ENCODE measurements around the gene TMEM184A.

TMEM184A gene

DNA sequence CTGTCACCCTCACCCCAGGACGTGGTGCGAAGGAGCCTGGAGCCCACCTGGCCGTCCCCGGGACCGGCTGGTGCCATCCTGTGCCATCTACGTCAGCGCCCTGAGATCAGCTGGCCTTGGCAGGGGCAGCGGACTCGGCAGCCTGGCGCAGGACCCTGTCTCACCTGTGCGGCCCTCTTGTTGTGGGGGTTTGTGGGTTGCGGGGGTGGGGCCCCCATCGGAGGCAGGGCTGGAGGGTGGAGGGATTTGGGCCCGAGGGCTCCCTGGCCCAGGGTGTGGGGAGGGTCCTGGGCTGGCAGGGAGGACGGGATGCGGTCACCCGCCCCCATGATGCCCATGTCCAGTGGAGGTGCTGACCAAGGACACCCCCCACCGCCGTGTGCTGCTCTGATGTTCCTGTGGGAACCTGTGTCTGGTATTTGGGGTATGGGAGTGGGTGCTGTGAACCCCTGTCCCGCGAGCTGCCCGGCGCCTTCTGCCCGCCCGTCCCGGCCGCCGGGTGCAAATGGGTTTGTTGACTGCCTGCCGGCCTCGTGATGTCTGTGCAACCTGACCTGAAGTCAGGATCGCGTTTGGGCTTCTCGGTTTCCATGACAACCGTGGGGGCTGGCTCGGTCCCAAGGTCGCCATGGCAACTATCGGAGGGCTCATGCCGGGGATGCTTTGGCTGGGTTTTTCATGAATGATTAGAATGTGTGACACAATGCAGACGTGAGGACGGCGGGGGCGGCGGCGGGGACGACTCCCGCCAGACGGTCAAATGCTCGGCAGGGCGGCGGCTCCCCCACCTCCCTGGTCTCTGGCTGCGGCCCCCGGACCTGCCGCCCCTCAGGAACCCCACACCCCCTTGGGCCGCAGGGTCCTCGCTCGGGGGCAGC is 18.2 kb downstream of the TMEM184A start:
- peak; percentile 51 for DNase-seq

DNA sequence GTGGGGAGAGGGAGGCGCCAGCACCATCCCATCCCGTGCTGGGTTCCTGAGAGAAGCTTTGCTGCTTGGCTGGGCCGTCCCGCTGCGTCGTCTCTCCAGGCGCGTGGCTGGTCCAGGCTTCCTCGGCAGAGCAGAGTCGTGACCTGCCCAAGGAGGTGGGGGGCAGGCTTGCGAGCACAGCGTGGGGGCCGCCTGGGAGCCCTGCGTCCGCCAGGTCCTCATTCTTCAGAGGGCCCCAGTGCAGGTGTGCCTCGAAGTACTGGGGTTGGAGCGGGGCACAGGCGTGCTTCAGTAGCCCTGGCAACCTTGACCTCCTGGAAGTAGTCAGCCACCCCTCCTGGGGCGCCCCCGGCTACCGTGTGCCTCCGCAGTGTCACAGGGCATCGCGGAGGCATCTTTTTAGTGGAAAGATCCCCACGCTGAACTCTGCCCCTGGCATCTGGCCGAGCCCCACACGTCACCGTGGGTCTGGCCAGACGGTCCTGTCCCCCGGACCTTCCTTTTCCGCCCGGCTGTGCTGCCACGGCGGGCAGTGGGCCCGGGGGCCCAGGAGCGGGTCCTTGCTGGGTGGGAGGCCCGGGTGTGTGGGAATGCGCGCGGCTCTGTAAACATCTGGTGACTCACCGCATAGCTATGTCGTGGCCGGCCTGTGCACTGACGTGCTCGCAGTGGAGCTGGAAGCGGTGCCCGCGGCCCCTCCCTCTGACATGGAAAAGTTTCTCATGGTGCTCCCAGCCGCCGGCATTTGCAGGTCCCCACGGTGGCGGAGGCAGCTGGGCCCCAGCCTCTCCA is 19.1 kb downstream of the TMEM184A start:
- no peak for DNase-seq

DNA sequence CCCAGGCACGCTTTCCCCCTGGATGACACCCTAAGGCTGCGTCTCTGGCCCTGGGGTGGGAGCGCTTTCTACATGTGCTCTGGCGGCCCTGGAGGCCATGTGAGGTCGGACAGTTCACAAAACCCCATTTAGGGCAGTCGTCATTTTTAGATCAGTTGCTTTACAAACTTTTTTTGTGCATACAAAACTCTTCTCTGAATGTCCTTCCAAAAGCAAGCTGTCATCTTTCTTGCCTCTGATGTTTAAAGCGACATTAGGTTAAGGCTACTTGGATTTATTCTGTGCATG is 19.6 kb downstream of the TMEM184A start:
- no peak for DNase-seq

DNA sequence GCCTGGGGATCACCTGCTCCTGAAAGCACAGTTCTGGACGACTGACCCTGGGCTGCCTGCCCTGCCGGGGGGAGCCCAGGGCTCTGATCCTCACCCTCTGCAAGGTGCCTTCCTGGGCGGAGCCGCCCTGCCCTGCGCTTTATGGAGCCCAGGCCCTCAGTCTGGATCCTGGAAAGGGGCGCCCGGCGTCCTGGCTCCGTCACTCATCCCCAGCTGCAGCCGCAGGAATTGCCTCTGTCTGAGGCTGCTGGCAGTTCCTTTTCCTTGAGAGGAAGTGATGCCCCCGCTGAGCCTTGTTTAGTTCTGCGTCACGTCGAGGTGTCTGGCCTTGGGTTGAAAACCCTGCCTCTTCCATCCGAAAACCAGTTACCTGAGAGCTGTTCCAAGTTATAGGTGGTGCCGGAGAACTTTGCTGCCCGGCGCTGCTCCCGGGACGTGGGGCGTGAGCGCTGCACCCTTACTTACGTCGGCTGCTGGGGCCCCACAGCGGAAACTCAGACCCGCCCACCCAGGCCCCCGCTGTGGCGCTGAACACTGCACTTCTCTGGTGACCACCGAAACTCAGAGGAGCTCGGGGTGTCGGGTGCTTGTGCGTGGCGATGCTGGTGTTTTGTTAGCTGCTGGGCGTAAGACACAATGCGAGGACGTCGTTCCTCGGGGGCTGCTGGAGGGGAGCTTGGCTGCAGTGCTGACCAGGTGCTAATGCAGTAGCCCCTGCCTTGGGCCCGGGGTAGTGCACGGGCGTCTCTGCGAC is 20.1 kb downstream of the TMEM184A start:
- no peak for DNase-seq

DNA sequence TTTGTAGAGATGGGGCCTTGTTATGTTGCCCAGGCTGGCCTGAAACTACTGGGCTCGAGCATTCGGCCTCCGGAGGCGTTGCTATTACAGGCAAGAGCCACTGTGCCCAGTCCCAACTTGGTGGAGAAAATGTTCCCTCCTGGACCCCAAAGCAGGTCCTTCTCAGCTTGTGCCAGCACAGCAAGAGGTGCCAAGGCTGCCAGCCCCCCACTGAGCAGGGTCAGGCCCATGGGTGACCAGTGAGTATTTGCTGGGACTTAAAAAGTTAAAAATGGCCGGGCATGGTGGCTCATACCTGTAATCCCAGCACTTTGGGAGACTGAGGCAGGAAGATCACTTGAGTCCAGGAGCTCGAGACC is 20.9 kb downstream of the TMEM184A start:
- DNase-seq, result no peak

DNA sequence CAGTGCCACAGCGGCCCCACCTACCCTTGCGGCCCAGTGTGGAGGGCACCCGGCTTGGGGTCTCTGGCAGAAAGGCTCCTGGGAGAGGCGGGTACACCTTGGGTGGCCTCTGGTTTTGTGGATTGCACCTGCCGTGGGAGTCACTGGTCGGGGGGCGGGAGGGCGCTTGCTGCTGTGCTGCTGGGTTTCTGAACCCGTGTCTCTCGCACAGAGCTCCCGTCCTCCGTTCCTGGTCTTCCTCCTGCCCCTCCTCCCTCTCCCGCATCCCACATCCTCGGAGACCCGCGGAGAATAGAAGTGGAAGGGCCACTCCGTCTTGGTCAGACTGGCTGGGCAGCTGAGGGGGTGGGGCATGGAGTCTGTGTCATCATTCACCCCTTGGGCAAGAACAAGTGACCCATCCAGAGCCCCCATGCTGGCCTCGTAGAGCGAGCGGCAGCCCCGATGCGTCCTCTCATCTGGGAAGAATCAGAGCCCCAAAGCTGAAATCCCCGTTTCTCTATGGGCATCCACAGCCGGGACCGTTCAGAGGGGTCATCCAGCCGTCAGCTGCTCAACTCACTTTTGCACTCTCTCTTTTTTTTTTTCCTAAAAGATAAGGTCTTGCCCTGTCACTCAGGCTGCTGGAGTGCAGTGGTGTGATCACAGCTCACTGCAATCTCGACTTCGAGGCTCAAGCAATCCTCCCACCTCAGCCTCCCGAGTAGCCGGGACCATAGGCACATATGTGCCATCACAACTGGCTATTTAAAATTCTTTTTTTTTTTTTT is 21.5 kb downstream of the TMEM184A start:
- no peak for DNase-seq

DNA sequence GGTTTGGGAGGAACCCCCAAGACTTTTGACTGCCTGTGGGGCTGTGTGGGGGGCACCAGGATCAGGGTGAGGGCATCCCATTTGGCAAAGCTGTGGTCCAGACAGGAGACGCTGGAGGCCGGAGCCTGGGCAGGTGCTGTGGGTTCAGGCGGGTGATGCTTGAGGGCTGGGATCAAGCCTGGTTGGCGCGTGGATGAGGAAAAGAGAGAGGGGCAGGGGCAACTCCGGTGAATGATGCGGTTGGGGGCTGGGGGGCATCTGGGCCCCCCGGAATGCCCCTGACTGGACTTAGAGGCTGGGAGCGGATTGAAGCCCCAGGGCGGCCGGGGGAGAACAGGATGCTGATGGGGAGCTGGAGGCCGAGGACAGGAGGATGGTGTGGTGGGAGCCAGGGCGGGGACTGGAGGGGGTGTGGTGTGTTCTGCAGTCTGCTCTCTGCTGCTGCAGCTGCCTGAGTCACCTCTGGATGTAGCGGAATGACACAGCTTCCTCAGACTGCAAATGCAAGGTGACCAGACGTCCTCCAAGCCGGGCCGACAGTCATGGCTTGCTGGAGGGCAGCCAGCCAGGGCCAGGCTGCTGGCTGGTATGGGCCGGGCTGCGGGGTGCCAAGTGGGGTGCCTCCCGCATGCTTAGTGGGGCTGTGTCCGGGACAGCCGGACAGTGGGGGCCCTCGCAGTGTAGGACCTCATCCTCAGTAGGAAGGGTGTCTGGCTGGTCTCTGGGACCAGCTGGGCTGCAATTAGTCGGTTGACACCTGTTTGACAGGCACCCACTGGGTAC is 22.3 kb downstream of the TMEM184A start:
- no peak for DNase-seq

DNA sequence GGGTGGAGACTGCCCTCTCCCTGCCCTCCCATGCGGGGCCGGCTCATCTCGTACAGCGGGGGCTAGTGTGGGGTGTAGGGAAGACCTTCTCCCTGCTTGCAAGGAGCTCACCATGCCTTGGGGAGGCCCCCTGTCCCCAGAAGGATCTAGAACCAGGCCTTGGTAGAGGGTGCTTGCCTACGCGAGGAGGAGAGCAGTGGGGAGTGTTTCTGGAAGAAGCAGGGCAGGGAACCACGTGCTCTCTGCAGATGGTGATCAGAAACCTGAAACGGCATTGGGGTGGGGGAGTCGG is 22.8 kb downstream of the TMEM184A start:
- DNase-seq, result no peak

DNA sequence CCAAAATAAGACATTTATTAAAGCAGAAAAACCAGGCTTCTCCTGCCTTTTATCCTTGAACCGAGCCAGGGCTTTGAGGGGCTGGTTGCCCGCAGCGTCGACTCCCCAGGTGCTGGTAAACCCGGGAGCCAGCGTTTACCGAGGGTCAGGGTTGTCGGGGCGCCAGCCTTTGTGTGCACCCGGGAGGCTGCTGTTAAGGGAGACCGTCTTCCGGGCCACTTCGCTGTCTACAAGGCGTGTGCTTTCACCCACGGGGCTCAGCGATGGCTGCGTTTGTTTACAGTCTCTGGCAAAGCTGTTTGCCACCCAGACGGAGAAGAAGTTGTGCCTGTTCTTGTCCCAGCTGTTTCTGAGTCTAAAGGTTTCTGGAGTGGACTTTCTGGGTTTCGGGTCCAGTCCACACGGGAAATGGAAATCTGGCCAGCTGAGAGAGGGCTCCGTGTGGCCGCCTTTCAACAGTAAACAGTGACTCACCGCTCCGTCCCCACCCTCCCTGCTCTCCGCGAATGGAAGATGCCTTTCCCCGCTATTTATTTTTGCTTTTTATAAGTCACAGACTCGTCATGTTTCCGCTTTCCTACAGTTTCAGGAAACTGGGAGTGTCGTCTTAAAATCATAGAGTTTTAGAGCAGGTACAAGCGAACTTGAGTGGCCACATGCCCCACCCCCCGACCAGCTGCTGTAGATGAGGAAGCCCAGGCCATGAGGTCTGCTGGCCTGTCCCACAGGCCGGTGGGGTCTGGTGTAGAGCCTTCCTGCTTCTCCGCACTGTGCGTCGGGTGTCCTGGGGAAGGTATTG is 23.4 kb downstream of the TMEM184A start:
- no peak for DNase-seq

DNA sequence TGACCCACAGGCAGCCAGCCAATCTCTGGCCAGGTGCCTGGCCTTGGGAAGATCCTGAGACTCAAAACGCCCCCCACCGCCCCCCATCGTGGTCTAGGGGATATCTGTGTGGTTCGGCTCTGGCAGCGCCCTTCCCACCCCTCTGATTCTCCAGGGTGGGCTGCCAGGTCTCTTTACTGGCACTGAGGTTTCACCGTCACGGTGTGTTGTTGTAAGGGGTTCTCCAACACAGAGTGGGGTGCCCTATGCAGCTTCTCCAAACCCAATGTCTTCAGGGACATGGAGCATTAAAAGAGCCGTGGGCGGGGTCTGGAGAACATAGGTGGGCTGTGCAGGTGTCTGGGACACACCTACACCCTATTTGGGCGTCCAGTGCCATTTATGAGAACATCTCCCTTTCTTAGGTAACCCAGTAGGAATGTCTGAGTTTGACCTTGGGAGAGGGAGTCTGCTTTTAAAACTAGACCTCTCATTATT is 24.0 kb downstream of the TMEM184A start:
- DNase-seq, result no peak

DNA sequence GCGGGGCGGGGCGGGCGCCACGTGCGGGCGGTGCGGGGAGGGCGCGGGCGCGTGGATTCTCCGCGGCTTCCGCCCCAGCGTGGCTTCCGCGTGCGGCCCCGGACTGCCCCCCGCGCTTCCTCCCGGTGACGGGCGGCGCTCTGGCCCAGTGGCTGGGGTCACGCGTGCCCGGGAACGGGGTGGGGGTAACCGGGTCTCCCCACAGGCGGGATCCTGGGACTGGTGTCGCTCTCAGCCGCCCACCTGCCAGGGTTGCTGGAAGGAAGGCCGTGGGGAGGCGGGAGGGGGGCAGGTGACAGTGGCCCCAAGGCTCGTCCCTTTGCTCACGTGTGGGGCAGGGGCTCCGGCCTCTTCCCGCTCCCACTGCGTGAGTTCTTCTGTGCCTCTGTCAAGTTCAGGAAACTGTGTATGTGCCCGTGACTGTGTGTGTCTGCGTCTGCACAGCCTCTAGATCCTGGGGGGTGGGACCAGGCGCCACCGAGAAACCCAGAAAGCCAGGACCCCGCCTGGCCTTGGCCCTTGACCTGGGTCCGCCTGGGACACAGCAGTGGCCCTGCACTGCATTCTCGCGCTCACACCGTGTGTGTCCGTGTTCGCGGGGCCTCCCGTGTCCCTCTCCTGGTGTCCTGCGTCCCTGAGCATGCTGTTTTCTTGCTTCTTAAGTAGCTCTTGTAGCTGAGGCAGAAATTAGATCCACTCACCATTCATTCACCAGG is 24.6 kb downstream of the TMEM184A start:
- peak; percentile 28 for DNase-seq

DNA sequence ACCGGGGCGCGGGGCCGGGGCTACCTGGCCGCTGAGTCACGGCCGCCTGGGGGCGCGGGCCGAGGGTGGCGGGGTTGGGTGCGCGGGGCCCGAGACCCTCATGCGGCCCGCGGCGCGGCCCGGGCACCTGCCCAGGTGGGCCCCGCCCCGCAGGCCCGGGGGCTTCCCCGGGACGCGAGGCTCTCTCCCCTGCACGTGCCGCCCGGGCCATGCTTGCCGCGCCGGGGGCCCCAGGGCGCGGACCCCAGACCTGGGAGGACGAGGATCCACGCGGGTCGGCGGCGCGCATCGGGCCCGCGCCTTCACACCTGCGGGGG is 25.1 kb downstream of the TMEM184A start:
- no peak for DNase-seq

DNA sequence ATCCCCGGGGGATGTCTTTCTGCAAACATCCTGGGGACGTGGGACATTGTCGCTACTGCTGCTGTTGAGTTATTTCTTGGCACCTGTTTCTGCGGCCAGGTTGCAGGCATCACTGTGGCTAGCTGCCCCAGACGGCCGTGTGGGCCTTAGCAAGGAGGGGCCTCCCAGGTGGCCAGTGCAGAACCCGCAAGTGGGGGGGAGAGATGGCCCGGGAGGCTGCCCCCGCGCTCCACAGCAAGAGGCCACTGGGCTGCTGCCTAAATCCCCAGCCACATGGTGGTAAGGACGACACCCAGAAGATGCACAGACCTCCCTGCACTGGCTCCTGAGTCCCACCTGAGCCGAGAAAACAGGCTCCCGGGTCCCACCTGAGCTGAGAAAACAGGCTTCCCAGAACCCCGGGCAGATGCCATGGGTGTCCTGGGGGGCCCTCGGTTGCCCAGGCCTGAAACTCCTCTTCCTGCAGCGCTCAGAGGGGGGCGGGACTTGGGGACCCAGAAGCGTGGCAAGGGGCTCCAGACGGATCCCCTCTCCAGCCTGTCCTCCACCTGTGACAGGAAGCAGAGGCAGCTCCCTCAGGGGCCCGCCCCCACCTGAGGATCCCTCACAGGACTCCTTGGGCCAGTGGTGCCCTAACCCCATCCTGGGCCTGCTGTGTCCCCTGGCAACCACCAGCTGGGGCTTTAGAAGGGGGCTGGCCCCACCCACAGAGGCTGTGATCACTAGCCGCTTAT is 26.5 kb downstream of the TMEM184A start:
- no peak for DNase-seq

DNA sequence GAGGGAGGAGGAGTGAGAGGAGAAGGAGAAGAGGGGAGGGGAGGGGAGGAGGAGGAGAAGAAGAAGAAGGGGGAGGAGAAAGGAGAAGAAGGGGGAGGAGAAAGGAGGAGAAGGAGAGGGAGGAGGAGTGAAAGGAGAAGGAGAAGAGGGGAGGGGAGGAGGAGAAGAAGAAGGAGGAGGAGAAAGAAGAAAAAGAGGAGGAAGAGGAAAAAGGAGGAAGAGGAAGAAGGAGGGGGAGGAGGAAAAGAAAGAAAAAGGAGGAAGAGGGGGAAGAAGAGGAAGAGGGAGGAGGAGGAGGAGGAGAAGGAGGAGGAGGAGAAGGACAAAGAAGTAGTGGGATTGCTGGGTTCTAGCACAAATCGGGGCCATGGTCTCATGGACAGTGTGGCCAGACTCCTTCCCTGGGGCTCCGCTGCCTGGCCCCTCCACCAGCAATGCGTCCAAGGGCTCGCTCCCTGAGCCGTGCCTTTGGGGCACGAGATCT is 29.7 kb downstream of the TMEM184A start:
- no peak for DNase-seq

DNA sequence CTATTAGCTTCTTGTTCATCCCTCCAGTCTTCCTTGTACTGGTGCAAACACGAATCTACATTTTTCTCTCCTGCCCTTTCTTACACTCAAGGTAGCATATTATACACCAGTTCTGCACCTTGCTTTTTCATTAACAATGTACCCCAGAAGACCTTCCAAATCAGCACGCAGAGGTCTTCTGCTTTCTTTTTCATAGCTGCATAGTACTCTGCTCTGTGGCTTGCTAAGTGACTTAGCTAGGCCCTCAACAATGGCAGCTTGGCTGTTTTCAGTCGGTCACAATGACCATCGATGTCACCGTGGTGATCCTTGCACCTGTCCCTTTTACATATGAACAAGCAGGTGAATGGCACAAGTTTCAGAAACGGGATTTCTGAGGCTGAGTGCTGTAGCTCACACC is 30.6 kb downstream of the TMEM184A start:
- no peak for DNase-seq

DNA sequence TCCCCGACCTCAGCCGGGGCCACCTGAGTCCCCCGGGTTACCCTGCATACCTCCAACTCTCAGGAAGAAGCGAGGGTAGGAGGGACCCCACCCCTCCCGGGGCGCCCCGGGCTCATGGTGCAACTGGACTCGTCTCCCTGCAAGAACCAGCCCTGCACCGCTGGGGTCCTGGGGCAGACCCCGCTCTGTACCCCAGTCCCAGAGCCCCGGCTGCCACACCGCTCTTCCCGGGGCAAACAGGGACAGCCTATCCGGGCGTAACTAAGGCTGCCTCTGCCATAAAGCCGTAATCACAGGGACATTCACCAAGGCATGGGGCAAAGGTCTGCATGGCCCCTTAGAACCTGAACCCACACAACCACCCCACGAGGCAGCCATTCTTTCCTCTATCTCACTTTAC is 32.2 kb downstream of the TMEM184A start:
- DNase-seq, result no peak

DNA sequence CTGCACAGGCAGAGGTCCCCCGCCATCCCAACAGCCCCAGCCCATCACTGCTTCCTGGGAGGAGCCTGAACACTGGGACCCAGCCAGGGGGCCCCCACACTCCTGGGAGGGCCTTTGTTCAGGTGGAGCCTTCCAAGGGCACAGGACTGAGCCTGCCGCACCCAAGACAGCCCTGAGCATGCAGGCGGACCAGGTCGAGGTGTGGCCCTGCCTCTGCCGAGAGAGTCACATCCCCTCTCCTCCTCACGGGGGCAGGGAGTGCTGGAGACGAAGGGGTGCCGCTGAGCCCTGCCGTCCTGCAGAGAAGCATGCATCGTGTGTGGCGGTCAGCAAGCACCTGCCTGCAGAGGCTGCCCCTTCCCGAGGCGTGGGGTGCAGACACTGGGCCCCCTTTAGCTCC is 32.8 kb downstream of the TMEM184A start:
- DNase-seq, result no peak

DNA sequence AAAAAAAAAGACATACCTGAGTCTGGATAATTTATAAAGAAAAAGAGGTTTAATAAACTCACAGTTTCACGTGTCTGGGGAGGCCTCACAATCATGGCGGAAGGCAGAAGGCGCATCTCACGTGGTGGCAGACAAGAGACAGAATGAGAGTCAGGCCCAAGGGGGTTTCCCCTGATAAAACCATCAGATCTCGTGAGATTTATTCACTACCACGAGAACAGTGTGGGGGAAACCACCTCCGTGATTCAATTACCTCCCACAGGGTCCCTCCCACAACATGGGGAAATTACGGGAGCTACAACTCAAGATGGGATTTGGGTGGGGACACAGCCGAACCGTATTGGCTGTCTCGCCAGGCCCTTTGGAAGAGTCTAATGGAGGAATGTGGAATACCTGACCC is 34.5 kb downstream of the TMEM184A start:
- no peak for DNase-seq

DNA sequence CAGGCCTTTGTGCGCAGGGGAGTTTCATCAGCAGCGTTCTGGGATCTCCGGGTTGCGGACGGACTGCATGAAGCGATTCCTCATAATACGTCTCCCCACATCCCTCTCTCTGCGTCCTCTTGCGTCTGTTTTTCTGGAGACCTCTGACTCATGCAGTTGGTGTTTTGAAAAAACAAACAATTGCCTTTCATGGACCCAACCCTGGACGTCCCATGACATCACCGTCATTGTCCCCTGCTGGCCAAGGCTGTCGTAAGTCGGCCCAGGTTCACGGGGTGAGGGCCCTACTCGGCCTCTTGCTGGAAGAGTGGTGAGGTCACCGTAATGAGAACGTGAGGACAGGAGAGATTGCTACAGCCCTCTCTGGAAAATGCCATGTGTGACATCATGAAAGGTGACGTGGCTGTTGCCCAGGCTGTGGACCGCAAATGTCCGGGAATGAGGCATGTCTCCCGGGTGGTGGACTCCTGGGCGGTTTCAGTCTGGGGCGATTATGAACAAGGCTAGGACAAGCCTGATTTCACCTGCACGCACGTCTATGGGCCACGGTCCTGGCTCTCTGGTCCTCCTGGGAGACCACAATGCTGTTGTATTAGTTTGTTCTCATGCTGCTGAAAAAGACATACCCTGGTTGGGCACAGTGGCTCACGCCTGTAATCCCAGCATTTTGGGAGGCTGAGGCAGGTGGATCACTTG is 35.3 kb downstream of the TMEM184A start:
- no peak for DNase-seq

Measured in NCI-H146 (cell line).